Upper lobe of left lung (tissue), 4 donors: ENCODE measurements around the gene OR56A1.

ENCODE experiments used
- EP300 ChIP-seq, 4 donors: sonication (generic); formaldehyde crosslinking; IDR thresholded peaks; one replicate each; pipeline ENCODE4 v1.5.1; 2017; ENCODE audit warnings: antibody characterized with exemption in 4 of 4, control low read depth in 2 of 4
- POLR2A ChIP-seq, 4 donors: fragments of 450-650 bp; IDR thresholded peaks; one replicate each; pipeline ENCODE4 v1.5.1; 2016 to 2017; ENCODE audit warnings: antibody characterized with exemption in 4 of 4, mild to moderate bottlenecking in 2 of 4
- TF ChIP-seq, protein P1 (sequence below), 6 experiments: fragments of 450-650 bp in 4 of 6; fragments of 200-600 bp in 2 of 6; sonication (generic) in 2 of 6; IDR thresholded peaks; one replicate each; pipeline ENCODE4 v1.5.1; 2016 to 2019; ENCODE audit warnings: antibody characterized with exemption in 6 of 6

DNA sequence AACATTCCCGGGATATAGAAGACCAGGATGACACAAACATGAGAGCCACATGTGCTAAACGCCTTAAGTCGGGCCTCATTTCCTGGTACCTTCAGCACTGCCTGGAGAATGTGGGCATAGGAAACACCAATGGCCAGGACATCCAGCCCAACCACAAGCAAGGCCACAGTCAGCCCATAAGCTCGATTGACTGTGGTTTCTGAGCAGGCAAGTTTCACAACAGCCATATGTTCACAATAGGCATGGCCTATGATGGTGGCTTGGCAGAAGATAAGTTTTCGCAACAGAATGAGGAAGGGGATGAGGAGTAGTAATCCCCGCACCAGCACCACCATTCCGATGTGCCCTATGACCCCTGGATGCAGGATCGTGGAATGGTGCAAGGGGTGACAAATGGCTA is 26.9 kb upstream of the OR56A1 start:
- TF ChIP-seq, protein P1, sequence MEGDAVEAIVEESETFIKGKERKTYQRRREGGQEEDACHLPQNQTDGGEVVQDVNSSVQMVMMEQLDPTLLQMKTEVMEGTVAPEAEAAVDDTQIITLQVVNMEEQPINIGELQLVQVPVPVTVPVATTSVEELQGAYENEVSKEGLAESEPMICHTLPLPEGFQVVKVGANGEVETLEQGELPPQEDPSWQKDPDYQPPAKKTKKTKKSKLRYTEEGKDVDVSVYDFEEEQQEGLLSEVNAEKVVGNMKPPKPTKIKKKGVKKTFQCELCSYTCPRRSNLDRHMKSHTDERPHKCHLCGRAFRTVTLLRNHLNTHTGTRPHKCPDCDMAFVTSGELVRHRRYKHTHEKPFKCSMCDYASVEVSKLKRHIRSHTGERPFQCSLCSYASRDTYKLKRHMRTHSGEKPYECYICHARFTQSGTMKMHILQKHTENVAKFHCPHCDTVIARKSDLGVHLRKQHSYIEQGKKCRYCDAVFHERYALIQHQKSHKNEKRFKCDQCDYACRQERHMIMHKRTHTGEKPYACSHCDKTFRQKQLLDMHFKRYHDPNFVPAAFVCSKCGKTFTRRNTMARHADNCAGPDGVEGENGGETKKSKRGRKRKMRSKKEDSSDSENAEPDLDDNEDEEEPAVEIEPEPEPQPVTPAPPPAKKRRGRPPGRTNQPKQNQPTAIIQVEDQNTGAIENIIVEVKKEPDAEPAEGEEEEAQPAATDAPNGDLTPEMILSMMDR (IDR thresholded peaks at IDR 0.05) = no peak
- no peak for TF ChIP-seq POLR2A (IDR thresholded peaks at IDR 0.05)
- no peak for TF ChIP-seq EP300 (IDR thresholded peaks at IDR 0.05)
